Ovary (tissue), 3 donors: ENCODE measurements around the gene SGMS1.

ENCODE experiments used
- EP300 ChIP-seq: sonication (generic); formaldehyde crosslinking; IDR thresholded peaks from one replicate; pipeline ENCODE4 v1.6.1; 2017; ENCODE audit warnings: antibody characterized with exemption
- POLR2A ChIP-seq: fragments of 450-650 bp; IDR thresholded peaks from one replicate; pipeline ENCODE4 v1.6.1; 2017; ENCODE audit warnings: antibody characterized with exemption, mild to moderate bottlenecking, moderate library complexity
- TF ChIP-seq, protein P1 (sequence below), 3 donors: fragments of 450-650 bp in 2 of 3; fragments of 200-600 bp in 1 of 3; IDR thresholded peaks; one replicate each; pipeline versions ENCODE4 v1.5.1 to v1.8.0; 2016 to 2022; ENCODE audit warnings: antibody characterized with exemption in 3 of 3, mild to moderate bottlenecking in 1 of 3
- donor health status: DM: no; HTN: no; CAD: no.

DNA sequence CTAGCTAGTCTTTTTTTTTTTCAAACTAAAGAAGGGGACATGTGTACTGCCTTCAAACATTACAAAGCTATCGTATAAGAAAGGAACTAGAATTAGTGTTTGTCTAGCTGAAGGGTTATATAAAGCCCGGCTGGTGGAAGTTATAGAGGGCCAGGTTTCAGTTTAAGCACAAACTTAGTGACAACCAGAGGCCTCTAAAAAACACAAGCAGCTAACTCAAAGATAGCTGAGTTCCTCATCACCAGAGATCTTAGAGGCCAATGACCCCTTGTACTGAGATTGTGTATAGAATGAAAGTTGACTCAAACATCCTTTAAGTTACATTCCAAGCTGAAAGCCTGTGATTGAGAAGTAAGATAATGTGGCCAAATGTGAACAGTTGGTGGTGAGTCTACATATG is 28.1 kb upstream of the SGMS1 start:
- TF ChIP-seq, protein P1, sequence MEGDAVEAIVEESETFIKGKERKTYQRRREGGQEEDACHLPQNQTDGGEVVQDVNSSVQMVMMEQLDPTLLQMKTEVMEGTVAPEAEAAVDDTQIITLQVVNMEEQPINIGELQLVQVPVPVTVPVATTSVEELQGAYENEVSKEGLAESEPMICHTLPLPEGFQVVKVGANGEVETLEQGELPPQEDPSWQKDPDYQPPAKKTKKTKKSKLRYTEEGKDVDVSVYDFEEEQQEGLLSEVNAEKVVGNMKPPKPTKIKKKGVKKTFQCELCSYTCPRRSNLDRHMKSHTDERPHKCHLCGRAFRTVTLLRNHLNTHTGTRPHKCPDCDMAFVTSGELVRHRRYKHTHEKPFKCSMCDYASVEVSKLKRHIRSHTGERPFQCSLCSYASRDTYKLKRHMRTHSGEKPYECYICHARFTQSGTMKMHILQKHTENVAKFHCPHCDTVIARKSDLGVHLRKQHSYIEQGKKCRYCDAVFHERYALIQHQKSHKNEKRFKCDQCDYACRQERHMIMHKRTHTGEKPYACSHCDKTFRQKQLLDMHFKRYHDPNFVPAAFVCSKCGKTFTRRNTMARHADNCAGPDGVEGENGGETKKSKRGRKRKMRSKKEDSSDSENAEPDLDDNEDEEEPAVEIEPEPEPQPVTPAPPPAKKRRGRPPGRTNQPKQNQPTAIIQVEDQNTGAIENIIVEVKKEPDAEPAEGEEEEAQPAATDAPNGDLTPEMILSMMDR (IDR thresholded peaks at IDR 0.05), result no peak
- TF ChIP-seq EP300 (no peak), POLR2A (no peak)
